ENCODE data around the gene ARNT2.

Gene ARNT2

DNA sequence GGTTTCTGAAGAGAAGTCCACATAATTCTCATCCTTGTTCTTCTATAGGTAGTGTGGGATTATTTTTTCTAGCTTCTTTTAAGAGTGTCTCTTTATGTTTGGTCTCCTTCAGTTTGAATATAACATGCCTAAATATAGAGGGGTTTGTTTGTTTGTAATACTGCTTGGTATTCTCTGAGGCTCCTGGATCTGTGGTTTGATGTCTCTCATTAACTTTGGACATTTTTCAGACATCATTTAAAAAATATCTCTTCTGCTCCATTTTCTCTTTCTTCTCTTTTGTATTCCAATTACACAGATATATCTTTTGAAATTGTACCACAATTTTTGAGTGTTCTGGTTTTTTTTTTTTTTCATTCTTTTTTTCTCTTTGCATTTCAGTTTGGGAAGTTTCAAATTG, 113.1 kb downstream of the ARNT2 start:
- no peaks in the 10 kb centered on the region for H3K4me1 ChIP-seq (ENCODE audit: control insufficient read depth, insufficient read depth, low read length)
- no peaks in the 10 kb centered on the region for H3K36me3 ChIP-seq (ENCODE audit: control insufficient read depth, insufficient read depth, low read length)
- no peak overlapping the region for H3K4me3 ChIP-seq (ENCODE audit: low read length)
- no peaks in the 10 kb centered on the region for H3K27me3 ChIP-seq (ENCODE audit: control insufficient read depth, insufficient read depth, low read length)
- no peaks in the 10 kb centered on the region for H3K9me3 ChIP-seq (ENCODE audit: control insufficient read depth, low read length)
- H3K9ac ChIP-seq (ENCODE audit: low read length) = no peak overlapping the region

DNA sequence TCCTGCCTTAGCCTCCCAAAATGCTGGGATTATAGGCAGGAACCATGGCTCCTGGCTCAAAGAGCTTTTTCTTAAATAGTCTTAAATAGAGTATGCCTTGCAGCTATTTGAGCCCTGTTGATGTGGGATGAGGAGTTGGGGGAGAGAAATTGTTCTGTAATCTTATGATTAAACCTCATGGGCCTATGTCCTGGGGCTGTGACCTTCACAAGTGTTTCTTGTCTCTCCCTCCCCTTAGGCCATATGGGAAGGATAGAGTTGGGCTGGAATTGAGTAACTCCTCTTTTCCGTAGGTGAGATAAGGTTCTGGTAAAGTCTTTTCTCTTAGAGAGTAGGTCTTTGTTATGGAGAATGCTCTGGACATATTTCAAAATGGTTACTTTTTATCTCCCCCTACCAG, 114.3 kb downstream of the ARNT2 start:
- Histone ChIP-seq H3K4me3 (ENCODE audit: low read length) (no peak overlapping the region), H3K9me3 (ENCODE audit: control insufficient read depth, low read length) (no peaks in the 10 kb centered on the region), H3K4me1 (ENCODE audit: control insufficient read depth, insufficient read depth, low read length) (no peaks in the 10 kb centered on the region), H3K36me3 (ENCODE audit: control insufficient read depth, insufficient read depth, low read length) (no peaks in the 10 kb centered on the region), H3K27me3 (ENCODE audit: control insufficient read depth, insufficient read depth, low read length) (no peaks in the 10 kb centered on the region), H3K9ac (ENCODE audit: low read length) (no peak overlapping the region)

DNA sequence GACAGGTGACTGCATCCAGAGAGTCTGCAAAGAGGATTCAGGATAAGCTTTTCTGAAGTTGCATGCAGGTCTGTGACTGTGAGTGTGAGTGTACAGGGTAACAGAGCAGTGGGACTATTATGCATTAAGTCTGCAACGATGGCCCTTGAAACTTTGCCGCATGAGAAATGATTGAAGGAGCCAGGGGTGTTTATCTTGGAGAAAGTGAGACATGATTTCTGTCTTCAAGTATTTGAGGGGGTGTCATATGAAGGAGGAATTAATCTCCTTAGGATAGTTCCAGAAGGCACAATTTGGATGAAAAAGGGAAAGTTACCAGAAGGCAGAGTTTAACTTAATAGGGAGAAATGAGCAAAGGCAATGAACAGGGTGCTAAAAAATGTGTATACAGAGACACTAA, 119.6 kb downstream of the ARNT2 start:
- no peaks in the 10 kb centered on the region for H3K27me3 ChIP-seq (ENCODE audit: control insufficient read depth, insufficient read depth, low read length)
- no peak overlapping the region for H3K9ac ChIP-seq (ENCODE audit: low read length)
- H3K9me3 ChIP-seq (ENCODE audit: control insufficient read depth, low read length) = no peaks in the 10 kb centered on the region
- no peak overlapping the region for H3K4me3 ChIP-seq (ENCODE audit: low read length)
- no peaks in the 10 kb centered on the region for H3K36me3 ChIP-seq (ENCODE audit: control insufficient read depth, insufficient read depth, low read length)
- H3K4me1 ChIP-seq (ENCODE audit: control insufficient read depth, insufficient read depth, low read length) = no peaks in the 10 kb centered on the region

DNA sequence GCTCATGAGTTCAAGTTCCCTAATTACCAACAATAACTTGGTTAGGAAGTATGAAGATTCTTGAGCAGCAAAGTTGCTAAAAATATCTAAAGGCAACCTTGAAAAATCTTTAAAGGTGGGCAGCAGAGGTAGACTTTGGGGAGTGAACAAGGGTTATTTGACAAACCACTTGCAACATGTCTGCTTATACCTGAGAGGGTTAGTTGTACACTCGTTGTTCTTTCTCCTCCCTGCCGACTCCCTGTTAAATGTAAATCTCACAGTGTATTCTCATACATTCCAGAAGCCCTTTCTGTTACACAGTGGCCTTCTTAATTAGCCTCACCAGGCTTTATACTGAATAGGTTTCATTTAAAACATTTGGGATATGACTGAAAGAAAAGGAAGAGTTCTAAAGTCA, 121.7 kb downstream of the ARNT2 start:
- Histone ChIP-seq H3K9me3 (ENCODE audit: control insufficient read depth, low read length) (no peaks in the 10 kb centered on the region), H3K27me3 (ENCODE audit: control insufficient read depth, insufficient read depth, low read length) (no peaks in the 10 kb centered on the region), H3K36me3 (ENCODE audit: control insufficient read depth, insufficient read depth, low read length) (no peaks in the 10 kb centered on the region), H3K4me1 (ENCODE audit: control insufficient read depth, insufficient read depth, low read length) (no peaks in the 10 kb centered on the region), H3K9ac (ENCODE audit: low read length) (no peak overlapping the region), H3K4me3 (ENCODE audit: low read length) (no peak overlapping the region)

DNA sequence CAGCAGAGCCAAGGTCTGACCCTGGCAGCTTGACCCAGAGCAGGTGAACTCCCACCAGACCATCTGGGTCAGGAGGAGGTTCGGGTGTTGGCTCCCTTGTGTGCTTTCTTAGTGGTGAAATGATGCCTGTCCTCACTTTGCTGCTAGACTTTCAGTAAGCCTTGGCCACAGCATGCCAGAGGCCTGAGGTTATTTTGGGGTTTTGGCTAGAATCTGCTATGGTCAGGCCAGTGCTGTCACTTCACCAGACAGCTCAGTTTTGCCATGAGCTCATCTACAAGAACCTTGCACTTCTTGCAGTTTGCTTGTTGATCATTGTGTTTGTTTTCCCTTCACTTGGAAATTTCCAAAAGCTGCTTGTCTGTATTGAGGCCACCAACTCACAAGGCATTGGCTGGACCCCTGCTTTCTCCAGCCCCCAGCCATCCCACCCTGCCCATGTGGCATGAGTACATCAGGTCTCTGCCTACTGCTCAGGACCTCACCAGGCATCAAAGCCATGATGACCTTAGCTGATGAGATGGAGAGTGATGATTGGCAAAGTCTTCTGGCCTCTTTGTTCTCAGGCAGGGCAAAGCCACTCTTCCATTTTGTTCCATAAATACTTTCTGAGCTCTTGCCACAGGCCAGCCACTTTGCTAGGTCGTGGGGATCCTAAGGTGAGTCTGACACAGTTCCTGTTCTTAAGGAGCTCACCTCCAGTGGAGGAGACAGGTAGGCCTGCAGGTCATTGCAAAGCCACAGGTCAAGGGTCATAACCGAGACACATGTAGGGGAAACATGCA, 122.6 kb downstream of the ARNT2 start:
- H3K4me3 ChIP-seq (ENCODE audit: low read length) = no peak overlapping the region
- no peaks in the 10 kb centered on the region for H3K9me3 ChIP-seq (ENCODE audit: control insufficient read depth, low read length)
- no peaks in the 10 kb centered on the region for H3K27me3 ChIP-seq (ENCODE audit: control insufficient read depth, insufficient read depth, low read length)
- H3K4me1 ChIP-seq (ENCODE audit: control insufficient read depth, insufficient read depth, low read length) = peaks cover 2% of the 10 kb centered on the region
- H3K9ac ChIP-seq (ENCODE audit: low read length) = no peak overlapping the region
- H3K36me3 ChIP-seq (ENCODE audit: control insufficient read depth, insufficient read depth, low read length) = no peaks in the 10 kb centered on the region

DNA sequence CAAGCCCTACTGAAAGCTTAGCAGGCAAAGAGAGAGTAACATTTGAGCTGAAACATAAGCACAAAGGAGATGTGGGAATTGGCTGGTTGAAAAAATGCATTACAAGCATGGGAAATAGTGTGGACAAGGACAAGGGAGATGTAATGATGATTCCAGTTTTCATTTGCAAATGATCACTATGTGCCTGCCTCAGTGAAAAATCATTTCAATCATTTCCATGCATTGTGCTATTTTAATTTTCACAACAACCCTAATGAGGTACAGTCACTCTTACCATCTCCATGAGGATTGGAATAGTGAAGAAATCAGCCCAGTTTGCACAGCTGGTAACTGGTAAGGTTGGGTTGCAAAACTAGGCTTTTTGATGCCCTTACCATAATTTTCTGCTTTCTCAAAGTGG, 123.2 kb downstream of the ARNT2 start:
- H3K9me3 ChIP-seq (ENCODE audit: control insufficient read depth, low read length) = no peaks in the 10 kb centered on the region
- H3K4me1 ChIP-seq (ENCODE audit: control insufficient read depth, insufficient read depth, low read length) = peaks cover 8% of the 10 kb centered on the region
- H3K27me3 ChIP-seq (ENCODE audit: control insufficient read depth, insufficient read depth, low read length) = no peaks in the 10 kb centered on the region
- no peaks in the 10 kb centered on the region for H3K36me3 ChIP-seq (ENCODE audit: control insufficient read depth, insufficient read depth, low read length)
- H3K4me3 ChIP-seq (ENCODE audit: low read length) = no peak overlapping the region
- H3K9ac ChIP-seq (ENCODE audit: low read length) = no peak overlapping the region

DNA sequence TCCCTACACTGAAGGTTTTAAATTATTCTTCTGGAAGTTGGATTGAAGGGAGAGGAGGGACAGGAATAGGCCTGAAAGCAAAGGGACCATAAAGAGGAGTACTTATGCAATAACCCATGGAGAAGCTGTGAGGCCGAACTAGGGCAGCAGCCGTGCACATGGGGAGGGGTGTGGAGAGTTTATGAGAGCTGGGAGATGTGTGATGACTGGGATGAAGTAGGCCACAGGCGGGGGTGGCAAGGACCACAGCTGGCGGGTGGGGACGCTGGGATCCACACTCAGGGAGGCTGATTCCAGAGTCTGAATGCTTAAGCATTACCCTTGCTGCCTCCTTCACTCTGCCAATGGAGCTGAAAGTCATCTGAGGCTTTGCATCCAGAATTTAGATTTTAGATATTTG, 123.8 kb downstream of the ARNT2 start:
- Histone ChIP-seq H3K36me3 (ENCODE audit: control insufficient read depth, insufficient read depth, low read length) (no peaks in the 10 kb centered on the region), H3K27me3 (ENCODE audit: control insufficient read depth, insufficient read depth, low read length) (no peaks in the 10 kb centered on the region), H3K4me3 (ENCODE audit: low read length) (no peak overlapping the region), H3K9ac (ENCODE audit: low read length) (no peak overlapping the region), H3K9me3 (ENCODE audit: control insufficient read depth, low read length) (no peaks in the 10 kb centered on the region), H3K4me1 (ENCODE audit: control insufficient read depth, insufficient read depth, low read length) (peaks cover 8% of the 10 kb centered on the region)

DNA sequence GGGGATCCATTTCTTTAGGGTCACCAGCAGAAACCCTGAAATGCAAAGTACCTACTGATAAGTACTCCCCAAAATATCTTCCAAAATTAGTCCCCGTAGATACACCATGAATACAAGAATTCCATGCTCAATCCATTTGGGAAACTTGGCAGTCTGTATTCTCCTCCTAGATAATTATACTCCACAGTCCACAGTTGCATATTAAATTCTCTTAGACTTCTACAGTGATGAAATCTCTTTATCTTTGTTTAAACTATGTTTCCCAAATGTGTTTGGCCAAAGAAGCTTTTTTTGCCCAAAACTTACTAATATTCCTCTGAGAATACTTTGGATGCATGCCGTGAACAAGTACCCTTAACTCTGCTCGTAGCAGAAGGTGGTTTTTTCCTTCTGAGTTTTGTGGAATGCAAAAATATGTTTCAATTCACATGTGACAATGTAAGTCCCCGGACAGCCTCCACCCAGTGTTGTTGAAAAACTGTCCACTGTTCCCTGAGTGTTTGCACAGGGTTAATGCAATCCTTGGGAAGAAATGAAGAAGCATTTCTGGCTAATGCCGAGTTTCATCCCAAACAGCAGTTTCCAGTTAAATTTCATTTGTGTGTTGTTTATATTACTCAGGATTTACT, 126.7 kb downstream of the ARNT2 start:
- Histone ChIP-seq H3K9me3 (ENCODE audit: control insufficient read depth, low read length) (no peaks in the 10 kb centered on the region), H3K9ac (ENCODE audit: low read length) (no peak overlapping the region), H3K4me3 (ENCODE audit: low read length) (no peak overlapping the region), H3K36me3 (ENCODE audit: control insufficient read depth, insufficient read depth, low read length) (no peaks in the 10 kb centered on the region), H3K27me3 (ENCODE audit: control insufficient read depth, insufficient read depth, low read length) (no peaks in the 10 kb centered on the region), H3K4me1 (ENCODE audit: control insufficient read depth, insufficient read depth, low read length) (peaks cover 8% of the 10 kb centered on the region)

DNA sequence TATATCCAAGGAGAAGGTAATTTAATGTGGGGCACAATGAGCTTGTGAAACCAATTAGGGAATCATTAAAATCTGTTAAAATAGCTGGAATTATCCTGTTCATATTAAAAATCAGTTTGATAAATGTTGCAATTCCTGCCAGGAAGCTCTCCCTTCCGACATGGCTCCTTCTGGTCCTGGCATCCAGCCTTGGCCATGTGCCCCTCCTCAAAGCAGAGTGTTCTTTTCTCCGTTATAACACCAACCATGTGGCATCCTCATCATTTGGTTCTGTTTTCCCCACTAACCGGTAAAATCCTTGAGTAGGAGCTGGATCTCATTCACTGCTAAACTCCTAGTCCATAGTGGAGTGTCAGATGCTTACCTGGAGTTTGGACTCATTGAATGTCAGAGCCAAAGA, 127.2 kb downstream of the ARNT2 start:
- Histone ChIP-seq H3K9ac (ENCODE audit: low read length) (no peak overlapping the region), H3K9me3 (ENCODE audit: control insufficient read depth, low read length) (no peaks in the 10 kb centered on the region), H3K4me1 (ENCODE audit: control insufficient read depth, insufficient read depth, low read length) (peaks cover 8% of the 10 kb centered on the region), H3K36me3 (ENCODE audit: control insufficient read depth, insufficient read depth, low read length) (no peaks in the 10 kb centered on the region), H3K4me3 (ENCODE audit: low read length) (no peak overlapping the region), H3K27me3 (ENCODE audit: control insufficient read depth, insufficient read depth, low read length) (no peaks in the 10 kb centered on the region)

DNA sequence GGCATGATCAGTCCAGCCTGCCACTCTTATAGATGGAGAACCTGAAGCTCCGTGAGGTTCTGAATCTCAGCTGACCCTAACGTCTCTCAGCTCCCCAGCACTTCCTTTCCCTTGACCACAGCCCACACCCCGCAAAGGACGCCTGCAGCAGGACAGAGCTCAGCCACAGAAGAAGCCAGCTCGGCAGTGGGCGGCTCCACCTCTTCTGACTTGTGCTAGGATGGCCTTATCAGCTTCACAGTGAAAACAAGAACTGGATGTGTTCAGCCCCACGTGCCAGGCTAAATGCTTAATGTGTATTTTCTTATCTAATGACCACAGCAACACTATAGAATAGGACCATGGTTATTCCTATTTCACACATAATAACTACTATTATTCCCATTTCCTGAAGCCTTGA, 127.6 kb downstream of the ARNT2 start:
- no peaks in the 10 kb centered on the region for H3K9me3 ChIP-seq (ENCODE audit: control insufficient read depth, low read length)
- no peaks in the 10 kb centered on the region for H3K36me3 ChIP-seq (ENCODE audit: control insufficient read depth, insufficient read depth, low read length)
- no peak overlapping the region for H3K9ac ChIP-seq (ENCODE audit: low read length)
- H3K27me3 ChIP-seq (ENCODE audit: control insufficient read depth, insufficient read depth, low read length) = no peaks in the 10 kb centered on the region
- H3K4me1 ChIP-seq (ENCODE audit: control insufficient read depth, insufficient read depth, low read length) = peaks cover 8% of the 10 kb centered on the region
- H3K4me3 ChIP-seq (ENCODE audit: low read length) = no peak overlapping the region

DNA sequence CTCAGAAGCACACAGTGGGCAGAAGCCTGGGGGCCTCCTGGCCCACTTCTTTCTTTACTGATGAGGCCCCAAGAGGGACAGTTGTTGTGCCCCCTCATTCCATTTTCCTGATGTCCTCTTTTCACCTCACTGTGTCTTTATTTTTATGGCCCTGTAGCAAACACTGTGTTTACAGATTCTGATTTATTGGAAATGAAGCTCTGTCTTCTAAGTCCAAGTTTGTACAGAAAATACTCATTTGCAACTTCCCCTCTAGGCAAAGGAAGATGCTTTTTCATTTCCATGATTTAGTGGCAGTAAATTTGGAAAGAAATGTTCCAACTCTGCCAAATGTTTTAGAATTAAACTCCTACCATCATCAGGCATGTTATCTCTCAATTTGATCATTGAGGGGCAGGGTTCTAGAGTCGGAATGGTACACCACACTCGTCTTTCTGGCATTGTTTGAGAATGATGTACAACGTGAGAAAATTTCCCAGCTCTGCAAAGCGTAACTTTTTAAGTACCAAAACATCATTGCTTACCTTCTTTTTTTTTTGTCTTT, 129.7 kb downstream of the ARNT2 start:
- H3K4me3 ChIP-seq (ENCODE audit: low read length) = no peak overlapping the region
- H3K9ac ChIP-seq (ENCODE audit: low read length) = no peak overlapping the region
- no peaks in the 10 kb centered on the region for H3K27me3 ChIP-seq (ENCODE audit: control insufficient read depth, insufficient read depth, low read length)
- H3K9me3 ChIP-seq (ENCODE audit: control insufficient read depth, low read length) = no peaks in the 10 kb centered on the region
- H3K4me1 ChIP-seq (ENCODE audit: control insufficient read depth, insufficient read depth, low read length) = peaks cover 8% of the 10 kb centered on the region
- no peaks in the 10 kb centered on the region for H3K36me3 ChIP-seq (ENCODE audit: control insufficient read depth, insufficient read depth, low read length)

DNA sequence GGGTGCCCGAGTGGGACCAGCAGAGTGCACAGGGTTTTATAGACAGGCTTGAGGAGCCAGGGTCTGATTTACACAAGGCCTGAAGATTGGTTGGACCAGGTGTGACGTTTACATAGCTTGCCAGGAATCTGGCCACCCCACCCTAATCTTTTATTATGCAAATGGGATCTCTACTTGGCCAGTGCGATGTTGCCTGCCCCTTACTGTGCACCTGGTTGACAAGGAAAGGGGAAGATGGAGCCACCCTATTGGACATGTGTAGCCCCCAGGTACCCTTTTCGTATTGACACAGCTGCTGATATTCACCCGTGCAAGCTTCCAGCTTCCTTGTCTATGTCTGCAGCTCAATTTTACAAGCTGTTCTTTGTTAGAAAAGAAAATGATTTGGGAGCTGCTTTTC, 132.0 kb downstream of the ARNT2 start:
- peaks cover 8% of the 10 kb centered on the region for H3K4me1 ChIP-seq (ENCODE audit: control insufficient read depth, insufficient read depth, low read length)
- H3K36me3 ChIP-seq (ENCODE audit: control insufficient read depth, insufficient read depth, low read length) = no peaks in the 10 kb centered on the region
- no peaks in the 10 kb centered on the region for H3K9me3 ChIP-seq (ENCODE audit: control insufficient read depth, low read length)
- no peak overlapping the region for H3K9ac ChIP-seq (ENCODE audit: low read length)
- H3K27me3 ChIP-seq (ENCODE audit: control insufficient read depth, insufficient read depth, low read length) = no peaks in the 10 kb centered on the region
- H3K4me3 ChIP-seq (ENCODE audit: low read length) = no peak overlapping the region
